ENCODE results near the gene ASB10.

Gene ASB10

GRCh38 chr7:151195616-151196450, 8.8 kb upstream of the ASB10 start:
- Histone ChIP-seq H3K79me2 (ENCODE audit: low read length) (no peaks in the 10 kb centered on the region), H3K9ac (ENCODE audit: low read length) (no peak overlapping the region), H3K36me3 (replicated peaks; ENCODE audit: low read depth, low read length) (no peaks in the 10 kb centered on the region), H3K4me1 (ENCODE audit: low read length) (no peaks in the 10 kb centered on the region), H3K27me3 (ENCODE audit: low read depth, low read length) (peaks cover 99% of the 10 kb centered on the region), H3K4me3 (ENCODE audit: low read length) (no peak overlapping the region), H2AFZ (ENCODE audit: low read depth, low read length) (no peak overlapping the region), H4K20me1 (ENCODE audit: insufficient read depth, low read length) (peaks cover 36% of the 10 kb centered on the region), H3K27ac (ENCODE audit: low read length) (no peak overlapping the region), H3K4me2 (ENCODE audit: low read length) (no peak overlapping the region), H3K9me3 (ENCODE audit: insufficient read depth, low read length) (no peaks in the 10 kb centered on the region)
- no peak for TF ChIP-seq EZH2phosphoT487 (IDR thresholded peaks at IDR 0.05; ENCODE audit: low read depth)
- no peak for TF ChIP-seq CTCF (IDR thresholded peaks at IDR 0.05; ENCODE audit: low read depth, low read length)

GRCh38 chr7:151194188-151194587, 7.1 kb upstream of the ASB10 start:
- no peaks in the 10 kb centered on the region for H3K79me2 ChIP-seq (ENCODE audit: low read length)
- TF ChIP-seq EZH2phosphoT487 (IDR thresholded peaks at IDR 0.05; ENCODE audit: low read depth) (no peak), CTCF (IDR thresholded peaks at IDR 0.05; ENCODE audit: low read depth, low read length) (no peak)
- H3K4me2 ChIP-seq (ENCODE audit: low read length) = no peak overlapping the region
- peaks cover 13% of the 10 kb centered on the region for H3K4me1 ChIP-seq (ENCODE audit: low read length)
- H3K4me3 ChIP-seq (ENCODE audit: low read length) = no peak overlapping the region
- H3K36me3 ChIP-seq (replicated peaks; ENCODE audit: low read depth, low read length) = no peaks in the 10 kb centered on the region
- no peaks in the 10 kb centered on the region for H3K9me3 ChIP-seq (ENCODE audit: insufficient read depth, low read length)
- peaks cover 52% of the 10 kb centered on the region for H4K20me1 ChIP-seq (ENCODE audit: insufficient read depth, low read length)
- no peak overlapping the region for H3K9ac ChIP-seq (ENCODE audit: low read length)
- H3K27ac ChIP-seq (ENCODE audit: low read length) = no peak overlapping the region
- no peak overlapping the region for H2AFZ ChIP-seq (ENCODE audit: low read depth, low read length)
- peaks cover 96% of the 10 kb centered on the region for H3K27me3 ChIP-seq (ENCODE audit: low read depth, low read length)

- H3K27me3 ChIP-seq (ENCODE audit: low read depth, low read length) = peaks cover 93% of the 10 kb centered on the region
- H3K79me2 ChIP-seq (ENCODE audit: low read length) = no peaks in the 10 kb centered on the region
- no peak overlapping the region for H2AFZ ChIP-seq (ENCODE audit: low read depth, low read length)
- H3K4me1 ChIP-seq (ENCODE audit: low read length) = peaks cover 21% of the 10 kb centered on the region
- H3K4me2 ChIP-seq (ENCODE audit: low read length) = no peak overlapping the region
- no peak overlapping the region for H3K4me3 ChIP-seq (ENCODE audit: low read length)
- H3K27ac ChIP-seq (ENCODE audit: low read length) = no peak overlapping the region
- TF ChIP-seq CTCF (IDR thresholded peaks at IDR 0.05; ENCODE audit: low read depth, low read length) (no peak), EZH2phosphoT487 (IDR thresholded peaks at IDR 0.05; ENCODE audit: low read depth) (no peak)
- no peaks in the 10 kb centered on the region for H3K36me3 ChIP-seq (replicated peaks; ENCODE audit: low read depth, low read length)
- no peaks in the 10 kb centered on the region for H3K9me3 ChIP-seq (ENCODE audit: insufficient read depth, low read length)
- no peak overlapping the region for H3K9ac ChIP-seq (ENCODE audit: low read length)
- H4K20me1 ChIP-seq (ENCODE audit: insufficient read depth, low read length) = peaks cover 59% of the 10 kb centered on the region
Measured at GRCh38 chr7:151193203-151193978, 6.3 kb upstream of the ASB10 start.

GRCh38 chr7:151192002-151192539, 5.0 kb upstream of the ASB10 start:
- Histone ChIP-seq H3K4me2 (ENCODE audit: low read length) (no peak overlapping the region), H3K27me3 (ENCODE audit: low read depth, low read length) (peaks cover 93% of the 10 kb centered on the region), H3K36me3 (replicated peaks; ENCODE audit: low read depth, low read length) (no peaks in the 10 kb centered on the region), H3K79me2 (ENCODE audit: low read length) (no peaks in the 10 kb centered on the region), H3K4me1 (ENCODE audit: low read length) (peaks cover 32% of the 10 kb centered on the region), H2AFZ (ENCODE audit: low read depth, low read length) (no peak overlapping the region), H3K4me3 (ENCODE audit: low read length) (no peak overlapping the region), H4K20me1 (ENCODE audit: insufficient read depth, low read length) (peaks cover 70% of the 10 kb centered on the region), H3K9ac (ENCODE audit: low read length) (no peak overlapping the region), H3K9me3 (ENCODE audit: insufficient read depth, low read length) (no peaks in the 10 kb centered on the region), H3K27ac (ENCODE audit: low read length) (no peak overlapping the region)
- TF ChIP-seq CTCF (IDR thresholded peaks at IDR 0.05; ENCODE audit: low read depth, low read length) = no peak
- no peak for TF ChIP-seq EZH2phosphoT487 (IDR thresholded peaks at IDR 0.05; ENCODE audit: low read depth)

All from OCI-LY3 (cell line).